ENCODE results near the gene SYT13. TPM values are rescaled to one million over a fixed set of nuclear protein-coding genes. Genes with fewer than 3 reads are reported as not detected.

Gene SYT13
- total RNA-seq (1 to 10 TPM in 1 of 7 donors, under 1 TPM in 3, not detected in 3; 0.13 to 1.0 (median 0.49) TPM), polyA plus RNA-seq (under 1 TPM in 1 of 2 donors, not detected in 1; 0.43 TPM)
- long read RNA-seq, donor 1 = 0 reads
- long read RNA-seq, donor 2 = 0 reads
- long read RNA-seq, donor 3 = 0 reads

GRCh38 chr11:45285930-45286632, at the start of gene SYT13:
Gene SYT13, minus strand, starts transcription at chr11:45286341. Its CDS starts 134 bp downstream, at chr11:45286207.
- no peaks in the 10 kb centered on the region for H3K36me3 ChIP-seq
- no peak within 1 kb of the TSS for H3K4me3 ChIP-seq
- no peaks in the 10 kb centered on the region for H3K27me3 ChIP-seq
- H3K27ac ChIP-seq = no peak within 1 kb of the TSS
- intact Hi-C loops (cut with DNase I) = no loop called here
- peaks cover 2% of the 10 kb centered on the region for H3K4me1 ChIP-seq (ENCODE audit: insufficient read depth)
- DNase-seq = no peak
- H3K9me3 ChIP-seq = peaks cover 0 to 7% of the 10 kb centered on the region in 2 donors
- no peak for TF ChIP-seq CTCF (IDR thresholded peaks at IDR 0.05)
- TF ChIP-seq EP300 (IDR thresholded peaks at IDR 0.05) = no peak
- 2% methylated on average over 48 to 50 of the region's 50 CpGs for WGBS, 3 donors

GRCh38 chr11:45335434-45335833, 49.3 kb upstream of the SYT13 start:
- Histone ChIP-seq H3K36me3 (no peaks in the 10 kb centered on the region), H3K27me3 (no peaks in the 10 kb centered on the region), H3K9me3 (no peaks in the 10 kb centered on the region), H3K4me3 (no peak overlapping the region), H3K27ac (no peak overlapping the region), H3K4me1 (ENCODE audit: insufficient read depth) (peaks cover 4% of the 10 kb centered on the region)
- TF ChIP-seq CTCF (IDR thresholded peaks at IDR 0.05) = no peak
- TF ChIP-seq POLR2A (IDR thresholded peaks at IDR 0.05) = no peak
- no peak for TF ChIP-seq EP300 (IDR thresholded peaks at IDR 0.05)
- intact Hi-C loops (cut with DNase I) = loop anchor here in 2 of 4 donors (10.0 kb wide), 2 partner anchors 401 to 439 kb away; no protein-coding TSS in a partner anchor
- DNase-seq = no peak

- 87 to 93% (median 88%) methylated on average over 5 of the region's 5 CpGs for WGBS, 3 donors
- H3K36me3 ChIP-seq = no peaks in the 10 kb centered on the region
- peaks cover 4% of the 10 kb centered on the region for H3K4me1 ChIP-seq (ENCODE audit: insufficient read depth)
- DNase-seq = no peak
- intact Hi-C loops (cut with DNase I) = loop anchor here in 2 of 4 donors (5.0 to 10.0 kb wide), 5 partner anchors 223 to 440 kb away; no protein-coding TSS in a partner anchor
- TF ChIP-seq EP300 (IDR thresholded peaks at IDR 0.05) (no peak), POLR2A (IDR thresholded peaks at IDR 0.05) (no peak), CTCF (IDR thresholded peaks at IDR 0.05) (no peak)
- no peaks in the 10 kb centered on the region for H3K9me3 ChIP-seq
- no peaks in the 10 kb centered on the region for H3K27me3 ChIP-seq
- H3K27ac ChIP-seq = no peak overlapping the region
- no peak overlapping the region for H3K4me3 ChIP-seq
These were observed 48.7 kb upstream of the SYT13 start for GRCh38 chr11:45334836-45335235.

GRCh38 chr11:45334410-45334809, 48.3 kb upstream of the SYT13 start:
- DNase-seq = no peak
- Histone ChIP-seq H3K4me1 (ENCODE audit: insufficient read depth) (peaks cover 4% of the 10 kb centered on the region), H3K27me3 (no peaks in the 10 kb centered on the region), H3K4me3 (no peak overlapping the region), H3K9me3 (no peaks in the 10 kb centered on the region), H3K27ac (no peak overlapping the region), H3K36me3 (no peaks in the 10 kb centered on the region)
- TF ChIP-seq EP300 (IDR thresholded peaks at IDR 0.05) (no peak), POLR2A (IDR thresholded peaks at IDR 0.05) (no peak), CTCF (IDR thresholded peaks at IDR 0.05) (no peak)
- 90% methylated on average over 10 of the region's 10 CpGs for WGBS, 3 donors
- intact Hi-C loops (cut with DNase I) = loop anchor here in 2 of 4 donors (5.0 to 10.0 kb wide), 5 partner anchors 222 to 440 kb away; no protein-coding TSS in a partner anchor
